Hematopoietic multipotent progenitor cell treated with erythropoietin and hydrocortisone succinate and interleukin-3 and kit ligand, for 4 days (in vitro differentiated cells): Measurements from ENCODE around the gene USP46.

Experiments
- DNase-seq: peaks from one replicate; pipeline ENCODE4 v3.0.0-alpha.2; 2015

USP46 gene

GRCh38 chr4:52659001-52659721 is at the start of gene USP46:
TSS of gene USP46 (minus strand) at chr4:52659301. CDS start at chr4:52659150, 151 bp downstream.
- peak; percentile 88 for DNase-seq

- DNase-seq = no peak
Measured at GRCh38 chr4:52704661-52705060, 45.6 kb upstream of the USP46 start.

- no peak for DNase-seq
Measured at GRCh38 chr4:52704133-52704532, 45.0 kb upstream of the USP46 start.

GRCh38 chr4:52701207-52701606 is 42.1 kb upstream of the USP46 start:
- DNase-seq = no peak

GRCh38 chr4:52694936-52695335 is 35.8 kb upstream of the USP46 start:
- DNase-seq = no peak

GRCh38 chr4:52693492-52693891 is 34.4 kb upstream of the USP46 start:
- no peak for DNase-seq

- no peak for DNase-seq
Measured at GRCh38 chr4:52689096-52689495, 30.0 kb upstream of the USP46 start.

- DNase-seq = peak; percentile 80
Measured at GRCh38 chr4:52687696-52688095, 28.6 kb upstream of the USP46 start.

- no peak for DNase-seq
Measured at GRCh38 chr4:52685316-52685715, 26.2 kb upstream of the USP46 start.

- DNase-seq = no peak
Measured at GRCh38 chr4:52684896-52685295, 25.8 kb upstream of the USP46 start.

- no peak for DNase-seq
Measured at GRCh38 chr4:52680381-52680780, 21.3 kb upstream of the USP46 start.

GRCh38 chr4:52676536-52676935 is 17.4 kb upstream of the USP46 start:
- no peak for DNase-seq

GRCh38 chr4:52675111-52675510 is 16.0 kb upstream of the USP46 start:
- DNase-seq = no peak

GRCh38 chr4:52670739-52671138 is 11.6 kb upstream of the USP46 start:
- no peak for DNase-seq

GRCh38 chr4:52670121-52670520 is 11.0 kb upstream of the USP46 start:
- DNase-seq = no peak

- DNase-seq = peak; percentile 57
Measured at GRCh38 chr4:52665592-52665991, 6.5 kb upstream of the USP46 start.

- DNase-seq = no peak
Measured at GRCh38 chr4:52664479-52664878, 5.4 kb upstream of the USP46 start.

GRCh38 chr4:52661966-52662690 is 3.0 kb upstream of the USP46 start:
- DNase-seq = no peak

- peak; percentile 24 for DNase-seq
Measured at GRCh38 chr4:52660643-52661042, 1.5 kb upstream of the USP46 start.

- peak; percentile 64 for DNase-seq
Measured at GRCh38 chr4:52659722-52660261, 691 bp upstream of the USP46 start.

- peak; percentile 43 for DNase-seq
Measured at GRCh38 chr4:52658641-52659000, 480 bp downstream of the USP46 start.

GRCh38 chr4:52657618-52658501 is 1.2 kb downstream of the USP46 start:
- no peak for DNase-seq

- no peak for DNase-seq
Measured at GRCh38 chr4:52657292-52657617, 1.8 kb downstream of the USP46 start.
